ENCODE measurements around the gene TMEM61.

GRCh38 chr1:54987427-54987826 is 7.0 kb downstream of the TMEM61 start:
- TF ChIP-seq CTCF (IDR thresholded peaks at IDR 0.05; ENCODE audit: low read length) = no peak
- TF ChIP-seq EZH2phosphoT487 (IDR thresholded peaks at IDR 0.05; ENCODE audit: low read length) = no peak
- no peak for TF ChIP-seq EZH2 (optimal IDR thresholded peaks at IDR 0.05; ENCODE audit: low read depth, low read length)
